Measurements from ENCODE around the gene PHACTR3.

- TF ChIP-seq CTCF (conservative IDR thresholded peaks at IDR 0.05; ENCODE audit: low read depth, low read length), result no peak
- TF ChIP-seq EZH2 (IDR thresholded peaks at IDR 0.05; ENCODE audit: low read length, unreplicated experiment), result no peak
- TF ChIP-seq EZH2phosphoT487 (IDR thresholded peaks at IDR 0.05; ENCODE audit: borderline replicate concordance, low read length), result no peak
These were observed 287.2 kb downstream of the PHACTR3 start for GRCh38 chr20:59891581-59891980.
